Sigmoid colon (tissue), 4 donors: ENCODE measurements around the gene FXYD2.

ENCODE experiments used
- EP300 ChIP-seq, 4 donors: sonication (generic); formaldehyde crosslinking; IDR thresholded peaks; one replicate each; pipeline ENCODE4 v1.6.1; 2017; ENCODE audit warnings: antibody characterized with exemption in 4 of 4
- POLR2A ChIP-seq, 2 donors: fragments of 450-650 bp; IDR thresholded peaks; one replicate each; pipeline ENCODE4 v1.6.1; 2016; ENCODE audit warnings: antibody characterized with exemption in 2 of 2, mild to moderate bottlenecking in 2 of 2, moderate library complexity in 2 of 2
- POLR2AphosphoS5 ChIP-seq, 4 donors: sonication (generic); formaldehyde crosslinking; IDR thresholded peaks; one replicate each; pipeline ENCODE4 v1.6.1; 2017; ENCODE audit warnings: antibody characterized with exemption in 4 of 4
- TF ChIP-seq, protein P1 (sequence below), 4 experiments: fragments of 450-650 bp in 3 of 4; fragments of 200-600 bp in 1 of 4; IDR thresholded peaks; one replicate each; pipeline ENCODE4 v1.5.1; 2016 to 2019; ENCODE audit warnings: antibody characterized with exemption in 4 of 4, mild to moderate bottlenecking in 3 of 4, moderate library complexity in 2 of 4

DNA sequence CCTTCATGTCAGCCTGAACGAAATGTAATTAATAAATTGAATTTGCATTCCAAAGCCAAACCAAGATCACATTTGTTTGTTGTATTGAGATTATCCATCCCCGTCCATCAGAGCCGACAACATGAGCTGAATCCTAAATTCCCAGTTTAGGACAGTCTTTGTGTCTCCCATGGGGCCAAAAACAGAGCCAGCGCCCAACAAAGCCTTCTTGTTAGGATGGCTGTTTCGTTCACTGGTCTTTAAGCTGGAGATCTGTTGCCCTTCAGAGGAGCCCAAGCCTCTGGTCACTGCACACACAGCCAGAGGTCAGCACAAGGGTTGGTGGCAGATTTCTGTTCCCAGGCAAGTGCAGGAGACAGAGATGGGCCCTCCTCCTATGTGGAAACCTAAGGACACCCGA, 53.3 kb downstream of the FXYD2 start:
- TF ChIP-seq, protein P1, sequence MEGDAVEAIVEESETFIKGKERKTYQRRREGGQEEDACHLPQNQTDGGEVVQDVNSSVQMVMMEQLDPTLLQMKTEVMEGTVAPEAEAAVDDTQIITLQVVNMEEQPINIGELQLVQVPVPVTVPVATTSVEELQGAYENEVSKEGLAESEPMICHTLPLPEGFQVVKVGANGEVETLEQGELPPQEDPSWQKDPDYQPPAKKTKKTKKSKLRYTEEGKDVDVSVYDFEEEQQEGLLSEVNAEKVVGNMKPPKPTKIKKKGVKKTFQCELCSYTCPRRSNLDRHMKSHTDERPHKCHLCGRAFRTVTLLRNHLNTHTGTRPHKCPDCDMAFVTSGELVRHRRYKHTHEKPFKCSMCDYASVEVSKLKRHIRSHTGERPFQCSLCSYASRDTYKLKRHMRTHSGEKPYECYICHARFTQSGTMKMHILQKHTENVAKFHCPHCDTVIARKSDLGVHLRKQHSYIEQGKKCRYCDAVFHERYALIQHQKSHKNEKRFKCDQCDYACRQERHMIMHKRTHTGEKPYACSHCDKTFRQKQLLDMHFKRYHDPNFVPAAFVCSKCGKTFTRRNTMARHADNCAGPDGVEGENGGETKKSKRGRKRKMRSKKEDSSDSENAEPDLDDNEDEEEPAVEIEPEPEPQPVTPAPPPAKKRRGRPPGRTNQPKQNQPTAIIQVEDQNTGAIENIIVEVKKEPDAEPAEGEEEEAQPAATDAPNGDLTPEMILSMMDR (IDR thresholded peaks at IDR 0.05): no peak
- TF ChIP-seq POLR2A (IDR thresholded peaks at IDR 0.05) (no peak), EP300 (IDR thresholded peaks at IDR 0.05) (no peak), POLR2AphosphoS5 (IDR thresholded peaks at IDR 0.05) (no peak)
